ENCODE measurements around the gene TMIGD3.

The TMIGD3 gene

DNA sequence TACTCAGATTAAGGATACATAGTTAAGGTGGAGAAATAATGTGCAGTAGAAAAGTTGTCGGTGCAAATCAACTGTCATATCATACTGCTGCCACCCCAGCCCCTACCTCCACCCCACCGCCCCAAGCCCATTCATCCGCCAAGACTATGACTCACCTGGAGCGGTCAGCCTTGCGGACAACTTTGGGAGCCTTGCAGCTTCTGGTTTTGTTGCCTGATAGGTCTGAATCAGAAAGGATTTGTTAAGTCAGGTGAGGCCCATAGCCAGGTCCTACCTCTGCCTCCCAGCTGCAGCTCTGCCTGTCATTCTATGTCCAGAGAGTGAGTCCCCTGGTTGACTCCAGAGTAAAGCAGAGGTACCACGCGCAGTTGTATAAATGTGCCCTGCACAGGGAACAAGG, 17.0 kb downstream of the TMIGD3 start:
- DNase-seq (ENCODE audit: low read depth in 1 of 2, low spot score in 1 of 2): no peak
- TF ChIP-seq SPI1 (IDR thresholded peaks at IDR 0.05; ENCODE audit: borderline replicate concordance, low read depth): no peak
- TF ChIP-seq, protein P1, sequence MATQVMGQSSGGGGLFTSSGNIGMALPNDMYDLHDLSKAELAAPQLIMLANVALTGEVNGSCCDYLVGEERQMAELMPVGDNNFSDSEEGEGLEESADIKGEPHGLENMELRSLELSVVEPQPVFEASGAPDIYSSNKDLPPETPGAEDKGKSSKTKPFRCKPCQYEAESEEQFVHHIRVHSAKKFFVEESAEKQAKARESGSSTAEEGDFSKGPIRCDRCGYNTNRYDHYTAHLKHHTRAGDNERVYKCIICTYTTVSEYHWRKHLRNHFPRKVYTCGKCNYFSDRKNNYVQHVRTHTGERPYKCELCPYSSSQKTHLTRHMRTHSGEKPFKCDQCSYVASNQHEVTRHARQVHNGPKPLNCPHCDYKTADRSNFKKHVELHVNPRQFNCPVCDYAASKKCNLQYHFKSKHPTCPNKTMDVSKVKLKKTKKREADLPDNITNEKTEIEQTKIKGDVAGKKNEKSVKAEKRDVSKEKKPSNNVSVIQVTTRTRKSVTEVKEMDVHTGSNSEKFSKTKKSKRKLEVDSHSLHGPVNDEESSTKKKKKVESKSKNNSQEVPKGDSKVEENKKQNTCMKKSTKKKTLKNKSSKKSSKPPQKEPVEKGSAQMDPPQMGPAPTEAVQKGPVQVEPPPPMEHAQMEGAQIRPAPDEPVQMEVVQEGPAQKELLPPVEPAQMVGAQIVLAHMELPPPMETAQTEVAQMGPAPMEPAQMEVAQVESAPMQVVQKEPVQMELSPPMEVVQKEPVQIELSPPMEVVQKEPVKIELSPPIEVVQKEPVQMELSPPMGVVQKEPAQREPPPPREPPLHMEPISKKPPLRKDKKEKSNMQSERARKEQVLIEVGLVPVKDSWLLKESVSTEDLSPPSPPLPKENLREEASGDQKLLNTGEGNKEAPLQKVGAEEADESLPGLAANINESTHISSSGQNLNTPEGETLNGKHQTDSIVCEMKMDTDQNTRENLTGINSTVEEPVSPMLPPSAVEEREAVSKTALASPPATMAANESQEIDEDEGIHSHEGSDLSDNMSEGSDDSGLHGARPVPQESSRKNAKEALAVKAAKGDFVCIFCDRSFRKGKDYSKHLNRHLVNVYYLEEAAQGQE (IDR thresholded peaks at IDR 0.05; ENCODE audit: insufficient replicate concordance, low read depth): no peak
- no peak for TF ChIP-seq POLR2AphosphoS5 (IDR thresholded peaks at IDR 0.05; ENCODE audit: low read depth)
- TF ChIP-seq GABPA (IDR thresholded peaks at IDR 0.05; ENCODE audit: low read depth): no peak
- TF ChIP-seq CTCF (IDR thresholded peaks at IDR 0.05; ENCODE audit: insufficient read depth, low read length): no peak

GRCh38 chr1:111484391-111485026, 18.9 kb downstream of the TMIGD3 start:
- DNase-seq (ENCODE audit: low read depth in 1 of 2, low spot score in 1 of 2): no peak
- no peaks in the 10 kb centered on the region for H3K27me3 ChIP-seq (ENCODE audit: insufficient read depth, poor library complexity, severe bottlenecking)
- TF ChIP-seq SPI1 (IDR thresholded peaks at IDR 0.05; ENCODE audit: borderline replicate concordance, low read depth) (no peak), CTCF (IDR thresholded peaks at IDR 0.05; ENCODE audit: insufficient read depth, low read length) (no peak), GABPA (IDR thresholded peaks at IDR 0.05; ENCODE audit: low read depth) (no peak)
- TF ChIP-seq, protein P1 (IDR thresholded peaks at IDR 0.05; ENCODE audit: insufficient replicate concordance, low read depth): no peak
- no peak overlapping the region for H3K4me3 ChIP-seq (replicated peaks; ENCODE audit: insufficient read depth, low read length)
- H3K27ac ChIP-seq (replicated peaks): no peak overlapping the region

More for the DNA sequence above, 17.0 kb downstream of the TMIGD3 start:
- no peak overlapping the region for H3K4me3 ChIP-seq (replicated peaks; ENCODE audit: insufficient read depth, low read length)
- no peak overlapping the region for H3K27ac ChIP-seq (replicated peaks)
- H3K27me3 ChIP-seq (ENCODE audit: insufficient read depth, poor library complexity, severe bottlenecking): no peaks in the 10 kb centered on the region

DNA sequence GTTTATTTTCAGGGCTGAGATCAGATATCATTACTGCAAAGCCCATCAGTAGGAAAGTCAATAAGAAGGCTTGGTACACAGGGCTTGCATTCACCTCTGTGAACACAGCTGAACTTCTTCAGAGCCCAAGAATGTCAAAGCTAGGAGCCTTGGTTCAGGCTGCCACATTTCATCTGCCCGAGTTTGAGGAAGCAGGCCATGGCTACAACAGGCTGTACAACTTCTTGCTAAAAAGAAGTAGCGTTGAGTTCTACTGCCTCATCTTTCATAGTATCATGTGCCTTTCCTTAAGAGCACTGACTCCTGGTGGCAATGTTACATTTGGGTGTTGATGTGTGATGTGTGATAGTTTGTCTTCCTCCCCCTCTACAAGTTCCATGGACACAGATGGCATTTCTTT, 19.6 kb downstream of the TMIGD3 start:
- no peak overlapping the region for H3K27ac ChIP-seq (replicated peaks)
- TF ChIP-seq, protein P1 (IDR thresholded peaks at IDR 0.05; ENCODE audit: insufficient replicate concordance, low read depth): no peak
- no peak for TF ChIP-seq CTCF (IDR thresholded peaks at IDR 0.05; ENCODE audit: insufficient read depth, low read length)
- TF ChIP-seq POLR2AphosphoS5 (IDR thresholded peaks at IDR 0.05; ENCODE audit: low read depth): no peak
- TF ChIP-seq GABPA (IDR thresholded peaks at IDR 0.05; ENCODE audit: low read depth): no peak
- no peak for TF ChIP-seq SPI1 (IDR thresholded peaks at IDR 0.05; ENCODE audit: borderline replicate concordance, low read depth)
- no peak overlapping the region for H3K4me3 ChIP-seq (replicated peaks; ENCODE audit: insufficient read depth, low read length)
- no peaks in the 10 kb centered on the region for H3K27me3 ChIP-seq (ENCODE audit: insufficient read depth, poor library complexity, severe bottlenecking)
- no peak for DNase-seq (ENCODE audit: low read depth in 1 of 2, low spot score in 1 of 2)

Measured in HL-60 (cell line).